ENCODE measurements around the gene ZNF473. TPM values are rescaled to one million over a fixed set of nuclear protein-coding genes. Genes with fewer than 3 reads are reported as not detected.
"Not testable (repeated sequence)": the region's sequence is repeated elsewhere in the genome, so short reads cannot be mapped to it uniquely, and the experiment has no call there.

ZNF473 gene
- total RNA-seq, 2 donors from 2014 or later = 16.7 to 26.0 TPM

- H3K9me3 ChIP-seq; H3K27me3 ChIP-seq (replicated peaks; ENCODE audit: insufficient read depth); H3K4me3 ChIP-seq; H3K4me1 ChIP-seq (replicated peaks); DNase-seq (ENCODE audit: low spot score); H3K36me3 ChIP-seq; H3K27ac ChIP-seq: not testable (repeated sequence)
- WGBS = 81% methylated on average over 2 of the region's 4 CpGs
- intact Hi-C loops (cut with DNase I) = loop anchor here (10.0 kb wide), 1 partner anchor 538 kb away; no protein-coding TSS in a partner anchor
Measured at GRCh38 chr19:50087153-50087552, 61.3 kb downstream of the ZNF473 start.

GRCh38 chr19:50090706-50091105 is 64.9 kb downstream of the ZNF473 start:
- H3K27me3 ChIP-seq (replicated peaks; ENCODE audit: insufficient read depth); DNase-seq (ENCODE audit: low spot score); H3K27ac ChIP-seq; H3K36me3 ChIP-seq; H3K4me3 ChIP-seq; H3K9me3 ChIP-seq; H3K4me1 ChIP-seq (replicated peaks); intact Hi-C loops (cut with DNase I): not testable (repeated sequence)
- 57% methylated on average over 10 of the region's 10 CpGs for WGBS

GRCh38 chr19:50091786-50092185 is 66.0 kb downstream of the ZNF473 start:
- H3K36me3 ChIP-seq; H3K4me1 ChIP-seq (replicated peaks); H3K27ac ChIP-seq; H3K4me3 ChIP-seq; H3K27me3 ChIP-seq (replicated peaks; ENCODE audit: insufficient read depth); intact Hi-C loops (cut with DNase I); H3K9me3 ChIP-seq: not testable (repeated sequence)
- peak; percentile 22 for DNase-seq (ENCODE audit: low spot score)
- WGBS = 46% methylated on average over 5 of the region's 9 CpGs

- WGBS = no CpG with 5 or more reads among the region's 10 CpGs
- DNase-seq (ENCODE audit: low spot score); H3K27ac ChIP-seq; H3K27me3 ChIP-seq (replicated peaks; ENCODE audit: insufficient read depth); H3K9me3 ChIP-seq; H3K4me1 ChIP-seq (replicated peaks); H3K4me3 ChIP-seq; intact Hi-C loops (cut with DNase I); H3K36me3 ChIP-seq: not testable (repeated sequence)
Measured at GRCh38 chr19:50092597-50092996, 66.8 kb downstream of the ZNF473 start.

GRCh38 chr19:50097884-50098283 is 72.1 kb downstream of the ZNF473 start:
- intact Hi-C loops (cut with DNase I); H3K4me3 ChIP-seq; H3K27me3 ChIP-seq (replicated peaks; ENCODE audit: insufficient read depth); DNase-seq (ENCODE audit: low spot score); H3K36me3 ChIP-seq; H3K9me3 ChIP-seq; H3K27ac ChIP-seq; H3K4me1 ChIP-seq (replicated peaks): not testable (repeated sequence)
- no CpG with 5 or more reads among the region's 13 CpGs for WGBS

GRCh38 chr19:50098892-50099291 is 73.1 kb downstream of the ZNF473 start:
- peak; percentile 40 for DNase-seq (ENCODE audit: low spot score)
- H3K9me3 ChIP-seq; H3K4me3 ChIP-seq; intact Hi-C loops (cut with DNase I); H3K36me3 ChIP-seq; H3K4me1 ChIP-seq (replicated peaks); H3K27ac ChIP-seq; H3K27me3 ChIP-seq (replicated peaks; ENCODE audit: insufficient read depth): not testable (repeated sequence)
- 76% methylated on average over 14 of the region's 14 CpGs for WGBS

- DNase-seq (ENCODE audit: low spot score); H3K4me3 ChIP-seq; H3K27me3 ChIP-seq (replicated peaks; ENCODE audit: insufficient read depth); H3K36me3 ChIP-seq; intact Hi-C loops (cut with DNase I); H3K9me3 ChIP-seq; H3K4me1 ChIP-seq (replicated peaks); H3K27ac ChIP-seq: not testable (repeated sequence)
- 73% methylated on average over 10 of the region's 14 CpGs for whole genome bisulfite sequencing
Measured at GRCh38 chr19:50099696-50100095, 73.9 kb downstream of the ZNF473 start.

- H3K36me3 ChIP-seq; intact Hi-C loops (cut with DNase I): not testable (repeated sequence)
- no CpG with 5 or more reads among the region's 13 CpGs for WGBS
Measured at GRCh38 chr19:50100946-50101345, 75.1 kb downstream of the ZNF473 start.

More at GRCh38 chr19:50100946-50101345, 75.1 kb downstream of the ZNF473 start:
- not testable (repeated sequence) for H3K27ac ChIP-seq; H3K4me1 ChIP-seq (replicated peaks); H3K27me3 ChIP-seq (replicated peaks; ENCODE audit: insufficient read depth); DNase-seq (ENCODE audit: low spot score); H3K9me3 ChIP-seq; H3K4me3 ChIP-seq

Other genes with a start within 250 kb of the ZNF473 start
- 10 to 100 TPM; 39.2 to 45.4 TPM for gene FUZ, start 212.7 kb upstream of the ZNF473 start, total RNA-seq
- gene MED25, start 207.7 kb upstream of the ZNF473 start, total RNA-seq = 100 to 1,000 TPM in 1 of 2 donors, 10 to 100 TPM in 1; 38.4 to 173 TPM
- gene PTOV1, start 174.8 kb upstream of the ZNF473 start, total RNA-seq = 100 to 1,000 TPM; 179 to 252 TPM
- 100 to 1,000 TPM in 1 of 2 donors, 10 to 100 TPM in 1; 64.9 to 128 TPM for gene PNKP, start 158.4 kb upstream of the ZNF473 start, total RNA-seq
- gene AKT1S1, start 148.7 kb upstream of the ZNF473 start, total RNA-seq = 10 to 100 TPM; 27.6 to 30.2 TPM
- 10 to 100 TPM; 33.0 to 51.4 TPM for gene TBC1D17, start 148.3 kb upstream of the ZNF473 start, total RNA-seq
- 1 to 10 TPM in 1 of 2 donors, under 1 TPM in 1; 0.14 to 2.5 TPM for gene IL4I1, start 129.1 kb upstream of the ZNF473 start, total RNA-seq
- 10 to 100 TPM; 14.0 to 16.4 TPM for gene ATF5, start 96.8 kb upstream of the ZNF473 start, total RNA-seq
- 10 to 100 TPM; 44.4 to 76.9 TPM for gene NUP62, start 96.5 kb upstream of the ZNF473 start, total RNA-seq
- 1 to 10 TPM in 1 of 2 donors, under 1 TPM in 1; 0.68 to 1.0 TPM for gene SIGLEC11, start 64.8 kb upstream of the ZNF473 start, total RNA-seq
- gene VRK3, start 633 bp upstream of the ZNF473 start, total RNA-seq = 10 to 100 TPM; 47.8 to 76.5 TPM
- 1 to 10 TPM in 1 of 2 donors, not detected in 1; 1.1 TPM for gene IZUMO2, start 137.3 kb downstream of the ZNF473 start, total RNA-seq
- gene MYH14, start 177.6 kb downstream of the ZNF473 start, total RNA-seq = 10 to 100 TPM; 27.0 to 31.5 TPM

Measured in prostate gland (tissue), 2 donors.